Suprapubic skin (tissue), 4 donors: ENCODE results near the gene SYCE3.

ENCODE experiments used
- EP300 ChIP-seq: sonication (generic); formaldehyde crosslinking; IDR thresholded peaks from one replicate; pipeline ENCODE4 v1.6.1; 2017; ENCODE audit warnings: antibody characterized with exemption
- POLR2AphosphoS5 ChIP-seq, 3 donors: sonication (generic); formaldehyde crosslinking; IDR thresholded peaks; one replicate each; pipeline ENCODE4 v1.6.1; 2017; ENCODE audit warnings: antibody characterized with exemption in 3 of 3
- TF ChIP-seq, protein P1 (sequence below), 2 donors: fragments of 200-600 bp in 1 of 2; fragments of 450-650 bp in 1 of 2; sonication (generic) in 1 of 2; IDR thresholded peaks; one replicate each; pipeline ENCODE4 v1.5.1; 2016 to 2019; ENCODE audit warnings: antibody characterized with exemption in 2 of 2, mild to moderate bottlenecking in 1 of 2, moderate library complexity in 1 of 2

DNA sequence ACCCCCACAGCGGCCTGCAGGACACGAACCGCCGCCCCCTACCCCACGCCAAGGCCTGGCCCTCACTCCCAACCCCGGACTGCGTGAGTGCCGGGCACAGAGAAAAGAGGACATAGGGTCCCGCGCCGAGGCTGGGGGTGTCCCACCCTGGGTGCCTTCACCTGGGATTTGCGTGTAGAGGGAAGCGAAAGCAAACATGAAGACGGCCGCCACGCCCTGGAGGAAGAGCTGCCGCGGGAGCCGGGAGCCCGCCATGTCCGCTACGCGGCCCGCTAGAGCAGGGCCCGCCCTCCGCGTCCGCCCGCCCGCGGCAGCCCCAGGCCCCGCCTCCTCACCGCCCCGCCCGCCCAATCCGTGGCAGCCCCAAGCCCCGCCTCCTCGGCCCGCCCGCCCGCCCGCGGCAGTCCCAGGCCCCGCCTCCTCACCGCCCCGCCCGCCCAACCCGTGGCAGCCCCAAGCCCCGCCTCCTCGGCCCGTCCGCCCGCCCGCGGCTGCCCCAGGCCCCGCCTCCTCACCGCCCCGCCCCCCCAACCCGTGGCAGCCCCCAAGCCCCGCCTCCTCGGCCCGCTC is 55.2 kb downstream of the SYCE3 start, which contains the start of gene LMF2:
- TF ChIP-seq, protein P1, sequence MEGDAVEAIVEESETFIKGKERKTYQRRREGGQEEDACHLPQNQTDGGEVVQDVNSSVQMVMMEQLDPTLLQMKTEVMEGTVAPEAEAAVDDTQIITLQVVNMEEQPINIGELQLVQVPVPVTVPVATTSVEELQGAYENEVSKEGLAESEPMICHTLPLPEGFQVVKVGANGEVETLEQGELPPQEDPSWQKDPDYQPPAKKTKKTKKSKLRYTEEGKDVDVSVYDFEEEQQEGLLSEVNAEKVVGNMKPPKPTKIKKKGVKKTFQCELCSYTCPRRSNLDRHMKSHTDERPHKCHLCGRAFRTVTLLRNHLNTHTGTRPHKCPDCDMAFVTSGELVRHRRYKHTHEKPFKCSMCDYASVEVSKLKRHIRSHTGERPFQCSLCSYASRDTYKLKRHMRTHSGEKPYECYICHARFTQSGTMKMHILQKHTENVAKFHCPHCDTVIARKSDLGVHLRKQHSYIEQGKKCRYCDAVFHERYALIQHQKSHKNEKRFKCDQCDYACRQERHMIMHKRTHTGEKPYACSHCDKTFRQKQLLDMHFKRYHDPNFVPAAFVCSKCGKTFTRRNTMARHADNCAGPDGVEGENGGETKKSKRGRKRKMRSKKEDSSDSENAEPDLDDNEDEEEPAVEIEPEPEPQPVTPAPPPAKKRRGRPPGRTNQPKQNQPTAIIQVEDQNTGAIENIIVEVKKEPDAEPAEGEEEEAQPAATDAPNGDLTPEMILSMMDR (IDR thresholded peaks at IDR 0.05) = no peak
- TF ChIP-seq POLR2AphosphoS5 (IDR thresholded peaks at IDR 0.05) (no peak), EP300 (no peak)
